ENCODE data around the gene USF1. TPM values are rescaled to one million over a fixed set of nuclear protein-coding genes. Genes with fewer than 3 reads are reported as not detected.
"Not testable (repeated sequence)": the region's sequence is repeated elsewhere in the genome, so short reads cannot be mapped to it uniquely, and the experiment has no call there.

USF1 gene
- polyA plus RNA-seq, 1 donor = 56.9 TPM

- Histone ChIP-seq H3K27me3 (ENCODE audit: control insufficient read depth, insufficient read depth, low read length) (no peaks in the 10 kb centered on the region), H3K4me1 (ENCODE audit: control insufficient read depth, insufficient read depth, low read length) (peaks cover 6% of the 10 kb centered on the region), H3K9me3 (ENCODE audit: control insufficient read depth, low read depth, low read length) (no peaks in the 10 kb centered on the region), H3K4me3 (ENCODE audit: low read length) (no peak overlapping the region), H3K36me3 (ENCODE audit: control insufficient read depth, insufficient read depth, low read length) (no peaks in the 10 kb centered on the region), H3K27ac (ENCODE audit: low read length) (no peak overlapping the region)
- WGBS (ENCODE audit: insufficient coverage, low lambda C conversion rate) = 86% methylated on average over 1 of the region's 2 CpGs
- no peak for DNase-seq
These were observed 38.4 kb downstream of the USF1 start for GRCh38 chr1:161007369-161007768.

- DNase-seq = no peak
- H3K9me3 ChIP-seq (ENCODE audit: control insufficient read depth, low read depth, low read length) = no peaks in the 10 kb centered on the region
- peaks cover 6% of the 10 kb centered on the region for H3K4me1 ChIP-seq (ENCODE audit: control insufficient read depth, insufficient read depth, low read length)
- WGBS (ENCODE audit: insufficient coverage, low lambda C conversion rate) = no CpG with 5 or more reads among the region's 8 CpGs
- no peaks in the 10 kb centered on the region for H3K27me3 ChIP-seq (ENCODE audit: control insufficient read depth, insufficient read depth, low read length)
- H3K27ac ChIP-seq (ENCODE audit: low read length) = no peak overlapping the region
- H3K4me3 ChIP-seq (ENCODE audit: low read length) = no peak overlapping the region
- H3K36me3 ChIP-seq (ENCODE audit: control insufficient read depth, insufficient read depth, low read length) = no peaks in the 10 kb centered on the region
These were observed 39.2 kb downstream of the USF1 start for GRCh38 chr1:161006563-161006962.

GRCh38 chr1:161001525-161001924, 44.3 kb downstream of the USF1 start:
- H3K9me3 ChIP-seq (ENCODE audit: control insufficient read depth, low read depth, low read length) = no peaks in the 10 kb centered on the region
- peaks cover 36% of the 10 kb centered on the region for H3K36me3 ChIP-seq (ENCODE audit: control insufficient read depth, insufficient read depth, low read length)
- H3K27me3 ChIP-seq (ENCODE audit: control insufficient read depth, insufficient read depth, low read length) = no peaks in the 10 kb centered on the region
- H3K4me1 ChIP-seq (ENCODE audit: control insufficient read depth, insufficient read depth, low read length) = peaks cover 13% of the 10 kb centered on the region
- DNase-seq = no peak
- H3K4me3 ChIP-seq (ENCODE audit: low read length) = no peak overlapping the region
- peak overlapping the region; percentile 37 for H3K27ac ChIP-seq (ENCODE audit: low read length)
- WGBS (ENCODE audit: insufficient coverage, low lambda C conversion rate) = 76% methylated on average over 3 of the region's 5 CpGs

GRCh38 chr1:161000736-161001480, 44.9 kb downstream of the USF1 start:
- Histone ChIP-seq H3K4me1 (ENCODE audit: control insufficient read depth, insufficient read depth, low read length) (peaks cover 13% of the 10 kb centered on the region), H3K9me3 (ENCODE audit: control insufficient read depth, low read depth, low read length) (no peaks in the 10 kb centered on the region), H3K4me3 (ENCODE audit: low read length) (no peak overlapping the region), H3K36me3 (ENCODE audit: control insufficient read depth, insufficient read depth, low read length) (peaks cover 39% of the 10 kb centered on the region), H3K27me3 (ENCODE audit: control insufficient read depth, insufficient read depth, low read length) (no peaks in the 10 kb centered on the region), H3K27ac (ENCODE audit: low read length) (peak overlapping the region; percentile 37)
- no CpG with 5 or more reads among the region's 11 CpGs for WGBS (ENCODE audit: insufficient coverage, low lambda C conversion rate)
- peak; percentile 24 to 58 for DNase-seq

- no peak overlapping the region for H3K4me3 ChIP-seq (ENCODE audit: low read length)
- 100% methylated on average over 4 of the region's 5 CpGs for WGBS (ENCODE audit: insufficient coverage, low lambda C conversion rate)
These were observed 46.4 kb downstream of the USF1 start for GRCh38 chr1:160999376-160999775.

GRCh38 chr1:160997323-160998038, 48.3 kb downstream of the USF1 start:
- WGBS (ENCODE audit: insufficient coverage, low lambda C conversion rate) = no CpG with 5 or more reads among the region's 1 CpG
- peaks cover 41% of the 10 kb centered on the region for H3K36me3 ChIP-seq (ENCODE audit: control insufficient read depth, insufficient read depth, low read length)
- H3K27ac ChIP-seq (ENCODE audit: low read length) = peak overlapping the region; percentile 56
- no peaks in the 10 kb centered on the region for H3K9me3 ChIP-seq (ENCODE audit: control insufficient read depth, low read depth, low read length)
- DNase-seq = peak; percentile 71 to 78
- peaks cover 13% of the 10 kb centered on the region for H3K4me1 ChIP-seq (ENCODE audit: control insufficient read depth, insufficient read depth, low read length)
- no peak overlapping the region for H3K4me3 ChIP-seq (ENCODE audit: low read length)
- no peaks in the 10 kb centered on the region for H3K27me3 ChIP-seq (ENCODE audit: control insufficient read depth, insufficient read depth, low read length)

More at GRCh38 chr1:160999376-160999775, 46.4 kb downstream of the USF1 start:
- no peak overlapping the region for H3K27ac ChIP-seq (ENCODE audit: low read length)
- H3K27me3 ChIP-seq (ENCODE audit: control insufficient read depth, insufficient read depth, low read length) = no peaks in the 10 kb centered on the region
- H3K4me1 ChIP-seq (ENCODE audit: control insufficient read depth, insufficient read depth, low read length) = peaks cover 13% of the 10 kb centered on the region
- no peaks in the 10 kb centered on the region for H3K9me3 ChIP-seq (ENCODE audit: control insufficient read depth, low read depth, low read length)
- peaks cover 41% of the 10 kb centered on the region for H3K36me3 ChIP-seq (ENCODE audit: control insufficient read depth, insufficient read depth, low read length)
- no peak for DNase-seq

GRCh38 chr1:160996178-160996577, 49.6 kb downstream of the USF1 start:
- WGBS (ENCODE audit: insufficient coverage, low lambda C conversion rate) = no CpG with 5 or more reads among the region's 3 CpGs
- H3K36me3 ChIP-seq (ENCODE audit: control insufficient read depth, insufficient read depth, low read length) = peaks cover 41% of the 10 kb centered on the region
- no peak overlapping the region for H3K27ac ChIP-seq (ENCODE audit: low read length)
- no peak overlapping the region for H3K4me3 ChIP-seq (ENCODE audit: low read length)
- no peaks in the 10 kb centered on the region for H3K9me3 ChIP-seq (ENCODE audit: control insufficient read depth, low read depth, low read length)
- peak in 1 of 2 donors; percentile 27 for DNase-seq
- H3K27me3 ChIP-seq (ENCODE audit: control insufficient read depth, insufficient read depth, low read length) = no peaks in the 10 kb centered on the region
- H3K4me1 ChIP-seq (ENCODE audit: control insufficient read depth, insufficient read depth, low read length) = peaks cover 6% of the 10 kb centered on the region

GRCh38 chr1:160993544-160994193, 52.1 kb downstream of the USF1 start:
- Histone ChIP-seq H3K27me3 (ENCODE audit: control insufficient read depth, insufficient read depth, low read length) (no peaks in the 10 kb centered on the region), H3K36me3 (ENCODE audit: control insufficient read depth, insufficient read depth, low read length) (peaks cover 16% of the 10 kb centered on the region), H3K9me3 (ENCODE audit: control insufficient read depth, low read depth, low read length) (no peaks in the 10 kb centered on the region), H3K27ac (ENCODE audit: low read length) (no peak overlapping the region), H3K4me3 (ENCODE audit: low read length) (no peak overlapping the region), H3K4me1 (ENCODE audit: control insufficient read depth, insufficient read depth, low read length) (no peaks in the 10 kb centered on the region)
- WGBS (ENCODE audit: insufficient coverage, low lambda C conversion rate) = no CpG with 5 or more reads among the region's 14 CpGs
- peak in 1 of 2 donors; percentile 38 for DNase-seq

- 88% methylated on average over 1 of the region's 4 CpGs for WGBS (ENCODE audit: insufficient coverage, low lambda C conversion rate)
- not testable (repeated sequence) for H3K9me3 ChIP-seq (ENCODE audit: control insufficient read depth, low read depth, low read length); H3K27me3 ChIP-seq (ENCODE audit: control insufficient read depth, insufficient read depth, low read length); H3K4me3 ChIP-seq (ENCODE audit: low read length); H3K27ac ChIP-seq (ENCODE audit: low read length); DNase-seq; H3K4me1 ChIP-seq (ENCODE audit: control insufficient read depth, insufficient read depth, low read length); H3K36me3 ChIP-seq (ENCODE audit: control insufficient read depth, insufficient read depth, low read length)
These were observed 53.7 kb downstream of the USF1 start for GRCh38 chr1:160992036-160992435.

Measured in large intestine (tissue), 3 donors.